ENCODE results near the gene TGDS.
"Not testable (repeated sequence)": the region's sequence is repeated elsewhere in the genome, so short reads cannot be mapped to it uniquely, and the experiment has no call there.

Gene TGDS

DNA sequence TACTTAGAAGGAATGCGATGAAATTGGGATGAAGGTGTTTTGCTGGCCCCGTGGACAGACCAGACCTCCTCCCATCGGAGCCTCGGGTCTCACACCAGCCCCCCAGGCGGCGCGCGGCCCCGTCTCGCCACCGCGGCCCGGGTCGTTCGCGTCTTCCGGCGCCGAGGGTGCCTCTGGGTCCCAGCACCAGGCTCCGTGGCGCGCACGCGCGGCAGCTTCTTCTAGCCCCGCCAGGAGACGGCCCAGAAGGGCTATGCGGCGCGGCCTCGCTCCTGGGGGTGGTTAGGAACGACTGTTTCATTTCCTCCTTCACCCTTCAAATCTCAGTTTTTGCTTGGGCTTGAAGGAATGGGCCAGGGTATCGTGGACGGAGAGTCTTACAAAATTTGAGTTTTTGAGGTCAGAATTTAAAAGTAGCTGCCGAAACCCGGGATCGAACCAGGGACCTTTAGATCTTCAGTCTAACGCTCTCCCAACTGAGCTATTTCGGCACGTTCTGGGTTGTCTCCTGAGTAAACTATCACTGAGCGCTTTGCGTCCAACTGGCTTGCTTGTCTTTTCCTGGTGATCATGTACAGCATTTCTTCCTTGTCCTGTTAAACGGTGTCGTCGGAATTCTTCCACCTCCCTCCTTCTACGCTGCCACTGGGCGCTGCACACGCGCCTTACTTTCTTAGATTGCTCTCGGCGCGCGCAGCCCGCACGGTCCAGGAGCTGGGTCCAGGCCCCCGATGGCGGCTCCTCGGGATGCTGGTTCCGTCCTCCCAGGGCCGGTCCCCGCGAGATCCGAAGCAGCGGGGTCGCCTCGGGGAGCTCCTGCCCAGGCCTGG is 46.5 kb downstream of the TGDS start:
- DNase-seq = peak; percentile 92

DNA sequence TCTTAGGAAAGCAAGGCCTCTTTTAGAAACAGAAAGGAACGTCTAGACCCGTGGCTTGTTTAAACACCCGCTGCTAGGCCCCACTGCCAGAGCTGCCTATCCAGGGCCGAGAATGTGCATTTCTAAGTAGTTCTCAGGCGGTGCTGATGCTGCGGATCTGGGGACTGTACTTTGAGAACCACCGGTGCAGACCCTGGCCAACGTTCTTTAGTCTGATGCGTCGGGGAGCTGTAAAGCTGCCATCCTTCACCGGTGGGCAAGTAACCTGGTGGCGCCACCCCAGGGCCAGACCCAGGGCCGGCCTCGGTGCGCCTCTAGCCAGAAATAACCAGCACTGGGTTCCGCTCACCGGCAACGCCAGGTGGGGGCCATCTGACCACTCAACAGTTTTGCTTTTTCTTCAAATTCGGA is 47.1 kb downstream of the TGDS start:
- no peak for DNase-seq

DNA sequence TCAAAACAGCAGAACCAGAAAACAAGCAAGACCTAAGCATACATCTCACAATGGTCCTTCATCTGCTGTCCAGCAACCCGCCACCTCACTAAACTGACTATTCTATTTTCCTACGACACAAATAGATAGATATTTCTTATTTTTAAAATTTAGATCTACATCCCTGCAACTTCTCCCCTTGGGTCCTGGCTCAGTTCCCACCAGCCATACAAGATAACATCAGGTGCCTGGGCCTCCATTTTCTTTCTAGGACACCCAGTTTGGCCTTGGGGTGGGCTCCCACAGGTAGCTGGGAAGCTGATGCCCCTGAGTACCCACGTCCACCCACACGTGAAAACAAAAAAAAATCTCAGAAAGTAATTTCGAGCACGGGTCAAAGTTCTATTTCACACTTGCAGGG is 47.6 kb downstream of the TGDS start:
- DNase-seq = peak; percentile 15

DNA sequence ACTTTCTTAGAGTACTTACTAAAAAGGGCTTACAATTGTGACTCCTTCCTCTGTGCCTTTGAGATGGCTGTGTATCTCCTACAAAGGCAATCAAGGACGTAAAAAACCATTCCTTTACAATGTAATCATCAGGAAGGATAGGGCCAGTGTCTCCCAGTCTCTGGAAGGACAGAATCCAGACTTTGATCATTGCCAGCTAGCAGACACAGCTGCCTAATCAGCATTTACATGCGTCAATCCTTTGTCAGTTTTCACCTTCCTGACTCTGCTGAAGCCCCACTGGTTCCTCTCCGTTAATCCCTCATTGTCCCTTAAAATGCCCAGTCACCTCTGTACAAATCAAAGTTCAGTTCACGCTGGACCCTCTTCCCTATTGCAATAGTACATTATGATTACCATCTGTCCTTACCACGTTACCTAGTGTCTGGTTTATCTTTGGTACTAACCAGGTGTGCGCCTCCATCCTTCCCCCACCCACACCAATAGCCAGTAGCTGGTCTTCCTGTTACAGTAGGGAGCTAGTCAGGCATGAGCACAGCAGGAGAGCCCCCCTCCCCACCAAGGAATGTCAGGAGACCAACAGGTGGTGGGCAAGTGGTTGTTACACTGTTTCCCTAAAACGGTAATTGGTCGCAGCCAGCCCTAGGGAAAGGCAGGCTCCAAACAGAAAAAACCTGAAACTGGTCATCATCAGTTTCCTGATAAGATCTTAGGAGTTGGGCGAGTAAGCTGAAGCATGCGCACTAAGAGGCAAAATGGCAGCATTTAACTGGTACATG is 49.7 kb downstream of the TGDS start:
- no peak for DNase-seq

DNA sequence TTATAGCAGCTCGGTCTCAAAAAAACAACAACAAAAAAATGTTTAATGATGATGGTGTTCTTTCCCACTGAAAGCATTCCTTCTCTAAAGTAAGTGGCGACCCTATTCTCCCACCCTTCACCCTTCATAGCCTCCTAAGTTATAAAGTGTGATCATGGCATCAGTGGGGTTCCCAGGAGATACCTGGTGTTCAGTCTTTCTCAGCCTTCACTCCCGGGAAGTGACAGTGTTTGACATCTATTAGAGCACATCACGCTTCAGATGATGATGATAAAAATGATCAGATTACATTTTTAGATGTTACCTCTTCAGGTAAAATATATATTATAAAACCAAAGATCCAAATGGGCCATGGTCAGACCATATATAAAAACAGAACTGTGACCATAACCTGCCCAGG is 51.0 kb downstream of the TGDS start:
- DNase-seq = no peak

DNA sequence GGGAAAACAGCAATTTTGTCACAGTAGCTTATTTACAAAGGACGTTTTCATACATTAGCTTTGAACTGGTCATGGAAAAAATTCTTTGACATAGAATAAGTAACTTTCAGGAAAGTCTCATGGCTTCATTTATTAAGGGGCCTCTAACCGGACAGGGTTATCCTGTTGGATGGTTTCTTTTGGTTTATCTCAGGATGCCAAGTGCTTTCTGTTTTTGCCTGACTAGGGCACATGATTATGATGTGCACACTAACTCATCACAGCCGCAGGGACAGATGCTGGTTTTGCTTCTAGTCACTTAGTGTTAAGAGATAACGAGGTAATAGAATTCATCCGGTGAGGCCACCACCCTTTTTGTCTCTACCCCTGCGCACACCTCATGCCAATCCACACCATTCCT is 53.0 kb downstream of the TGDS start:
- DNase-seq = no peak

DNA sequence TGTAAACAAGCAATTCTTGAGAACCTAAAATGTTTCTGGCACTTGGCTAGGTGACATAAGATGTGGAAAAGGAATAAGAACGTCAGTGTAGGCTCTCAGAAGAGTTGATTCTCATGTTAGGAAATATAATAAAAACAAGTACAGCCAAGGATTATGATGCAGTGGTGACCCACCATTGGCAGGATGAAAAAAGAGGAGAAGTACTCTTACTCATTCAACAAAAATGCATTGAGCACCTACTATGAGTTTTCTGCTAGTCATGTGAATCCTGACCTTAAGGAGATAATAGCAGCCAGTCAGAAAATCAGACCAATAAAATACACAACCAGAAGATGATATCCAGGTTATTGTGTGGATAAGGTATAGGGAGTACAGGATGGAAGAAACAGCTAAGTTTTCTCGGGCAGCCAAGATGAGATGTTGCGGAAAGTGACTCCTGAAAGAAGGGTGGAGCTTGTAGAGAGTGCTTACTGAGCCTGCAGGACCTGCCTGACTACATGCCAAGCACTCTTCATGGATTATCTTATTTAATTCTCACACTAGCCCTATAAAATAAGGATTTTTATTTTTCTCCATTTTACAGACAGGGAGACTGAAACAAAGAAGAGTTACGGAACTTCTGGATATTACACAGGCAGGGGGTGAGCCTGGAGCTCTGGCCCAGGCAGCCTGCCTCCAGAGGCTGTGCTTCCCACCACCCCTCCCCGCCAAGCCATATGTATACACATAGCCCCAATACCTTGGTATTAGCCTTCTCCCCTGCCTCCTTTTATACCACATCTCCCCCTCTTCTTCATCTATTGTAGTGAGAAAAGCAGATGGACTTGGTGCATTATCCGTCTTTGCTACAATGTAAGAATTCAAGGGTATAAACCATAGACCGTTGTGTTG is 58.0 kb downstream of the TGDS start:
- DNase-seq = no peak

DNA sequence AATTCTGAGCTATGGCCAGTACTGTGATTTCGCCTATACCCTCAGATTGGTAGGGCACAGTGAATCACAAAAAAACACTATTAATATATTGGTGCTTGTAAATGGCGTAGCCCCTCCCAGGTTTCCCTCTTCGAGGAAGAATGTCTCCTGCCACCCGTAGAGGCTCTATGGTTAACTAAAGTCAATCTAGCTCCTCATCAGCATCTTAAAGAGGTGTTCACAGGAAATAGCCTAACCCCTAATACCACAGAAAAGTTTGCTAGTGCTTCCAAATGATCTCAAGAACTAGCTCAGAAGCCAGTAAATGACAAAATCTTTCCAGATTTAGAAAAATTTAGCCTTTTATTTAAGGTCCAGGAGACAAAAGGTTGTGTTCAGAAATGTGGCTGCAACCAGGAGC is 60.2 kb downstream of the TGDS start:
- DNase-seq = no peak

DNA sequence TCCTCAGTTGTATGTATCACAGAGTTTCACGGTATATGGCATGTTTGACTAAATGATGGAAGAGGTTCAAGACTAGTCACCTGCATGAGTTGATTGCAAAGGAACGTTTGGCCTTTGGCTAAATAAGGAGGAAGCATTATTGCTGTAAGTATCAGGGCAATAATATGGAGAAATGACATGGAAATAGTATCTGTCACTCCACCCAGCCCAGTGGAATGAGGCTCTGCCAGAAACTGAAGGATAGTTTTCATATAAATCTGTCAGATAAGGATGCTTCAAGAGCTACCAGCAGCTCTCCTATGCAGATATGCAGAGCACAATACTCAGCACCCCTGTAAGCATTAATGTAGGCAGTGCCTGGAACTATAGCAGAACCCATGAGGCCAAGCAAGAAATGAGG is 60.7 kb downstream of the TGDS start:
- DNase-seq = no peak

DNA sequence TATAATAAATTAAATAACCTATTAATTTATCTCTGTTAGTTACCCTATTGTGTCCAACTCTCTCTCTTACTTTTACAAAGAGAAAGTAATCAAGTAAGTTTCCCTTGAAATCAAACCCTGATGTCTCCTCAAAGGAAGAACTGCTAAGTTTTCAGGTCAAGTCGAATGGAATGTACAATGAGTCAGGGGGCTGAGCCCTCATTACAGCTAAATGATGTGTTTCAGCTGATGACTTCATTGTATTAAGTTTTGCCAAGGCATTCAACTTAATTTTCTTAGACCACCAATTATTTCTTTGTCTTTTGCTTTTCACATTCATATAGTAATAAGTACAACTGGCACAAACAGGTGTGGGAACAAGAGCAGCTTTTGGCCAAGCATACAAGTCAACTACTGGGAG is 61.8 kb downstream of the TGDS start:
- DNase-seq = no peak

DNA sequence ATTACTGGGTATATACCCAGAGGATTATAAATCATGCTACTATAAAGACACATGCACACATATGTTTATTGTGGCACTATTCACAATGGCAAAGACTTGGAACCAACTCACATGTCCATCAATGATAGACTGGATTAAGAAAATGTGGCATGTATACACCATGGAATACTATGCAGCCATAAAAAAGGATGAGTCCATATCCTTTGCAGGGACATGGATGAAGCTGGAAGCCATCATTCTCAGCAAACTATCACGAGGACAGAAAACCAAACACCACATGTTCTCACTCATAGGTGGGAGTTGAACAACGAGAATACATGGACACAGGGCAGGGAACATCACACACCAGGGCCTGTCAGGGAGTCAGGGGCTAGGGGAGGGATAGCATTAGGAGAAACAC is 63.7 kb downstream of the TGDS start:
- not testable (repeated sequence) for DNase-seq

DNA sequence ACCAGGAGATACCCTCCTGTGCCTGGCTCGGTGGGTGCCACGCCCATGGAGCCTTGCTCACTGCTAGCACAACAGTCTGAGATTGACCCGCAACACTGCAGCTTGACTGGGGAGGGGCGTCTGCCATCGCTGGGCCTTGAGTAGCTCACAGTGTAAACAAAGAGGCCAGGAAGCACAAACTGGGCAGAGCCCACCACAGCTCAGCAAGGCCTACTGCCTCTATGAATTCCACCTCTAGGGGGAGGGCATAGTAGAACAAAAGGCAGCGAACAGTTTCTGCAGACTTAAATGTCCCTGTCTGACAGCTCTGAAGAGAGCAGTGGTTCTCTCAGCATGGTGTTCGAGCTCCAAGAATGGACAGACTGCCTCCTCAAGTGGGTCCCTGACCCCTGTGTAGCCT is 69.0 kb downstream of the TGDS start:
- DNase-seq = not testable (repeated sequence)

DNA sequence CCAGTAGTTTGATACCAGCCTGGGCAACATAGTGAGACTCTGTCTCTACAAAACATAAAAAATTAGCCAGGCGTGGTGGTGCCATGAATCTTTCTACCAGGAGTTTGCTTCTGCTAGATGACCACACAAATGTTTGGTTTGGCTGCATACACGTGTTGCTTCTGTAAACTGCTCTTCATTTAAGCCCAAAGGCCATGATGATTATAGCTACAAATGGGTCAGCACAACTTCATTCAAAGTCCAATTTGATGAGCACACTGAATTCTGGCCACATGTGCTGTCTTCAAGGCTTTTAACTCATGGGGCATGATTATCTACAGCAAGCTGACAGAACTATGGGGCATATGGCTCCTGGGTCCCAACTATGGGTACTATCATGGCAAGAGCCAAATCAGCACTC is 70.2 kb downstream of the TGDS start:
- no peak for DNase-seq

DNA sequence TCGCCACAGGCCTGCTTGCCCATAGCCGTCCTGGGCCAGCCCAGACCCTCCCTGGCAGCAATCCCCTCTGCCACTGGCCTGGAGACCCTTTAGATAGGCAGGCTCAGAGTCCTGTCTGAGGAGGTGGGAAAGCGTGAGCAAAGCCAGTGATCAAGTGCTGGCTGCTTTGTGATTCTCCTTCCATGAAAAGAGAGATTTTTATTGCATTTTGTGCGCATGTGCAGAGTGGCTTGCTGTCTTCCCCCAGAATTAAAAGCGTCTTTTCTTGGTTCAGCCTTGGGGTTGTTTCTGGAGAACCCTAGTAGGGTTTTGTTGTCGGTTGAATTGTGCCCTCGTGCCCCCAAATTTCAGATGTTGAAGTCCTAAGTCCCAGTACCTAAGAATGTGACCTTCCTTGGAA is 71.5 kb downstream of the TGDS start:
- DNase-seq = no peak

Measured in stimulated activated CD4-positive, alpha-beta T cell treated with anti-CD3 and anti-CD28 coated beads, Interleukin-4, amount 100 ng/mL, for 1 hour (primary cell).